Measurements from ENCODE around the gene FASTKD3. TPM values are rescaled to one million over a fixed set of nuclear protein-coding genes. Genes with fewer than 3 reads are reported as not detected.
A peak's percentile ranks its signal among the peaks of the same experiment; 100 is the strongest.
"Not testable (repeated sequence)": the region's sequence is repeated elsewhere in the genome, so short reads cannot be mapped to it uniquely, and the experiment has no call there.

The FASTKD3 gene, protein sequence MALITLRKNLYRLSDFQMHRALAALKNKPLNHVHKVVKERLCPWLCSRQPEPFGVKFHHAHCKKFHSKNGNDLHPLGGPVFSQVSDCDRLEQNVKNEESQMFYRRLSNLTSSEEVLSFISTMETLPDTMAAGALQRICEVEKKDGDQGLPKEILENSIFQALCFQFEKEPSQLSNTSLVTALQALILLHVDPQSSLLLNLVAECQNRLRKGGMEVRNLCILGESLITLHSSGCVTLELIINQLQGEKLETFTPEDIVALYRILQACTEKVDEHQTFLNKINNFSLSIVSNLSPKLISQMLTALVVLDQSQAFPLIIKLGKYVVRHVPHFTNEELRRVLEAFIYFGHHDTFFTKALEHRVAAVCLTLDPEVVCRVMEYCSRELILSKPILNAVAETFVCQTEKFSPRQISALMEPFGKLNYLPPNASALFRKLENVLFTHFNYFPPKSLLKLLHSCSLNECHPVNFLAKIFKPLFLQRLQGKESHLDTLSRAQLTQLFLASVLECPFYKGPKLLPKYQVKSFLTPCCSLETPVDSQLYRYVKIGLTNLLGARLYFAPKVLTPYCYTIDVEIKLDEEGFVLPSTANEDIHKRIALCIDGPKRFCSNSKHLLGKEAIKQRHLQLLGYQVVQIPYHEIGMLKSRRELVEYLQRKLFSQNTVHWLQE
- 10 to 100 TPM in 2 of 4 donors, 1 to 10 TPM in 2; 4.5 to 17.8 (median 10.3) TPM for total RNA-seq

DNA sequence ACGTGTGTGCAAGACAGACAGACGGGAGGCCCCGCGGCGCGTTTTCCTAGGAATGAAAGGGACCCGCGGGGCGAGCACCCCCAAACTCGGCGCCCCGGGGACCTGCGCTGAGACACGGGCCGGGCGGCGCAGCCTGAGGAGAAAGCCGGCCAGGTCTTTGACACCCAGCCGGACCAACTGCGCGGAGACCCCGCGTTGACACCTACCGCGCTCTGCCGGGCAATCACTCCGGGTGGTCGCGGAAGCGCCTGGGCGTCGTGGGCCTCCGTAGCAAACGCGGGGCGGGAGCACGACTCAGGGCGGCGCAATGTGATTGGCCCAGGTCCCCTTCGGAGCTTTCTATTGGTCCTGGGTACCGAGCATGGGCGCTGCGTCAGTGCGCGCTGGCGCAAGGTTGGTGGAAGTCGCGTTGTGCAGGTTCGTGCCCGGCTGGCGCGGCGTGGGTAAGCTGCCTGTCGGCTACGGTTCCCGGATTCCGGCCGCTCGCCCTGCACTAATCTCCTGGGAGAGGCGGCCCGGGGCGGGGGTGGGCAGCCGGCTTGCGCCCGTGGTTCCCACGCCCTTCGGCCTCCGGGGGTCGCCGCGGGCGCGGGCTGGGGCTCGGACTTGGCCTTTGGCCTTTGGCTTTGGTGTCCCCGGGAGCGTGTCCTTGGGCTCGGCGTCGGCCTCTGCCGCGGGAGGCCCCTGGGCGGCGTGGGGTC lies at the start of gene FASTKD3, which contains the start of gene MTRR:
Gene FASTKD3, minus strand, starts transcription at position 259 of the 701 bp plus-strand sequence. CDS start 948 bp downstream, outside the sequence.
Gene MTRR, plus strand, starts transcription at position 376 of the 701 bp plus-strand sequence. CDS start 1,647 bp downstream, outside the sequence.
- ATAC-seq (ENCODE audit: low FRiP score) (peak; percentile 100), DNase-seq (ENCODE audit: low spot score) (peak; percentile 85)
- TF ChIP-seq, protein P1, sequence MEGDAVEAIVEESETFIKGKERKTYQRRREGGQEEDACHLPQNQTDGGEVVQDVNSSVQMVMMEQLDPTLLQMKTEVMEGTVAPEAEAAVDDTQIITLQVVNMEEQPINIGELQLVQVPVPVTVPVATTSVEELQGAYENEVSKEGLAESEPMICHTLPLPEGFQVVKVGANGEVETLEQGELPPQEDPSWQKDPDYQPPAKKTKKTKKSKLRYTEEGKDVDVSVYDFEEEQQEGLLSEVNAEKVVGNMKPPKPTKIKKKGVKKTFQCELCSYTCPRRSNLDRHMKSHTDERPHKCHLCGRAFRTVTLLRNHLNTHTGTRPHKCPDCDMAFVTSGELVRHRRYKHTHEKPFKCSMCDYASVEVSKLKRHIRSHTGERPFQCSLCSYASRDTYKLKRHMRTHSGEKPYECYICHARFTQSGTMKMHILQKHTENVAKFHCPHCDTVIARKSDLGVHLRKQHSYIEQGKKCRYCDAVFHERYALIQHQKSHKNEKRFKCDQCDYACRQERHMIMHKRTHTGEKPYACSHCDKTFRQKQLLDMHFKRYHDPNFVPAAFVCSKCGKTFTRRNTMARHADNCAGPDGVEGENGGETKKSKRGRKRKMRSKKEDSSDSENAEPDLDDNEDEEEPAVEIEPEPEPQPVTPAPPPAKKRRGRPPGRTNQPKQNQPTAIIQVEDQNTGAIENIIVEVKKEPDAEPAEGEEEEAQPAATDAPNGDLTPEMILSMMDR (IDR thresholded peaks at IDR 0.05) = no peak

DNA sequence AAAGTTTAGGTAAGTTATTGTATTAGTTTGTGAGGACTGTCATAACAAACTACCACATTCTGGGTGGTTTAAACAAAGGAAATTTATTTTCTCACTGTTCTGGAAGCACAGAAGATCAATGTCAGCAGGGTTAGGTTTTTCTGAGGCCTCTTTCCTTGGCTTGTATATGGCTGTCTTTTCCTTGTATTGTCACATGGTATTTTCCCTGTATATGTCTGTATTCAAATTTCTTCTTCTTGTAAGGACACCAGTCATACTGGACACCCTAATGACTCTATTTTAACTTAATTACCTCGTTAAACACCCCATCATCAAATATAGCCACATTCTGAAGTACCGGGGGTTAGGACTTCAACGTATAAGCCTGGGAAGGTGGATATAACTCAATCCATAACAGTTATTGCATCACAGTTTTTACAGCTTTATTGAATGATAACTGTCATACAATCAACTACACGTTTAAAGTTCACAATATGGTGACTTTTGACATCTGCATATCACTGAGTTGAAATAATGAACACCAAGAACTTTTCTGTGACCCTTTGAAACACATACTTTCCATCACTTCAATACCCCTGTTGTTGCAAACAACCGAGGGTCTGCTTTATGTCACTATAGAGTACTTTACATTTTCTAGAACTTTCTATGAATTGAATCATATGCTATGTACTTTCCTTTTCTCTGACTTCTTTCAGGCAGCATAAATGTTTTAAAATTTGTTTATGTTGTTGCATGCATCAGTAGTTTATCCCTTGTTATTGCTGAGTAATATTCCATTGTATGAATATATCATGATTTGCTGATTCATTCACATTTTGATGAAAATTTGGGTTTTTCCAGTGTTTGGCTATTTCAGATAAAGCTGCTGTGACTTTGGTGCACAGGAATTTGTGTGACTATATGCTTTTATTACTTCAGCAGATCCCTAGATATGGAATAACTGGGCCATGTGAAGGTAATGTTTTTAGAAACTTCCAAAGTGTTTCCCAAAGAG lies 48.6 kb upstream of the FASTKD3 start:
- DNase-seq (ENCODE audit: low spot score) = no peak
- TF ChIP-seq, protein P1 (IDR thresholded peaks at IDR 0.05) = no peak
- ATAC-seq (ENCODE audit: low FRiP score) = no peak

DNA sequence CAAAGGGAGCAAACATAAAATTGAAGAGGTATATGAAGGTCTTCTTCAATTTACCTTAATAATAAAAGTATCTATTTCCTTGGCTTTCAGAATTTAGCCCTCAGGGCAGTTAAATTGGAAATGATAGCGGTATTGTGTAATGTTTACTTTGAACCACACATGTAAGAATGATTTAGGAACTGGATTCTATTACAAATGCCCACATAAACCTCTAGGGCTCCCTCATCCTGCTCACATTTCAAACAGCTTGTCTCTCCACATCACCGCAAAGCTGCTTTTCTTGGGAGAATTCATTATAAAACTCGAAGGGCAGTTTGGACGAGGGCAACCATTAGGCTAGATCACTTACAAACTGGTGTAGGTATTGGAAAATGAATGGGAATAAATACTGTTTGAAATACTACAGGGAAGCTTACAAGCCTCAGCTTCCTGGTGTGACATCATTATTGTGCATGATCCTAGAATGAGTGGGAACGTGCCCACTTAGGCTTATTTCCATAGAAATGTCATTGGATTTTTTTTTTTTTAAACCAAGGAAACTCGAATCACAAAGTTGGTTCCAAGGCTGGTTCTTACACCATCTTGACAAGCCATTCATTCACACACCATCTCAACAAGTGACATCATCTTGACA lies 47.5 kb upstream of the FASTKD3 start:
- DNase-seq (ENCODE audit: low spot score) (no peak), ATAC-seq (ENCODE audit: low FRiP score) (no peak)
- TF ChIP-seq, protein P1 (IDR thresholded peaks at IDR 0.05) = no peak

DNA sequence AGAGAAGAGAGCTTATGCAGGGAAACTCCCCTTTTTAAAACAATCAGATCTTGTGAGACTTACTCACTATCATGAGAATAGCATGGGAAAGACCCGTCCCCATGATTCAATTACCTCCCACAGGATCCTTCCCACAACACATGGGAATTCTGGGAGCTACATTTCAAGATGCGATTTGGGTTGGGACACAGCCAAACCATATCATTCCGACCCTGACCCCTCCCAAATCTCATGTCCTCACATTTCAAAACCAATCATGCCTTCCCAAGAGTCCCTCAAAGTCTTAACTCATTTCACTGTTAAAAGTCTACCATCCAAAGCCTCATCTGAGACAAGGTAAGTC lies 42.6 kb upstream of the FASTKD3 start:
- not testable (repeated sequence) for ATAC-seq (ENCODE audit: low FRiP score)

DNA sequence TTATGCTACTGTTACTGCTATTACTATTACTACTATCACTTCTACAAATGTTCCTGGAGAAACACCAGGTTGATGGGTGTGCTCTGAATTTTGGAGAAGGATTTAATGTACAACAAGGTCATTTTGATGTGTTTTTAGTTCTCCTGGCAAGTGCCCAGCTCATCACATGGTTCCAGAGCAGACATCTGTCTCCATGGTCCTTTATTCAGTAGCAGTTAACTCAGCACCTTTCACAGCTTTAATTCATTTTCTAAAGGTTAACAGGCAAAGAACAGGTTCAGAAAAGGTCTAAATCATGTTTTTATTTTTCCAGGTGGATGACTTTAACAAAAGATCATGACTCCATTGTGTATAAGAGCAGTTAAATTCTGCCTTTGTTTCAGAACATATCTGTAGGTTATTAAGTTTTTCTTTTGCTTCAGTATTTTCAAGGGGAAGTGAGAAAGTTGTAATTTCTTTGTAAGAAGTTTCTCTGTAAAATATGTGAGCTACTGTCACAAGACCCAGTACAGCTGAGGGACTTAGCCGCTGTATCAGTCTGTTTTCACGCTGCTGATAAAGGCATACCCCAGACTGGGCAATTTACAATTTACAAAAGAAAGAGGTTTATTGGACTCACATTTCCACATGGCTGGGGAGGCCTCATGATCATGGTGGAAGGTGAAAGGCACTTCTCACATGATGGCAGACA lies 42.1 kb upstream of the FASTKD3 start:
- TF ChIP-seq, protein P1 (IDR thresholded peaks at IDR 0.05) = no peak
- ATAC-seq (ENCODE audit: low FRiP score) = no peak
- no peak for DNase-seq (ENCODE audit: low spot score)

More for the DNA sequence above, 42.6 kb upstream of the FASTKD3 start:
- not testable (repeated sequence) for DNase-seq (ENCODE audit: low spot score)

DNA sequence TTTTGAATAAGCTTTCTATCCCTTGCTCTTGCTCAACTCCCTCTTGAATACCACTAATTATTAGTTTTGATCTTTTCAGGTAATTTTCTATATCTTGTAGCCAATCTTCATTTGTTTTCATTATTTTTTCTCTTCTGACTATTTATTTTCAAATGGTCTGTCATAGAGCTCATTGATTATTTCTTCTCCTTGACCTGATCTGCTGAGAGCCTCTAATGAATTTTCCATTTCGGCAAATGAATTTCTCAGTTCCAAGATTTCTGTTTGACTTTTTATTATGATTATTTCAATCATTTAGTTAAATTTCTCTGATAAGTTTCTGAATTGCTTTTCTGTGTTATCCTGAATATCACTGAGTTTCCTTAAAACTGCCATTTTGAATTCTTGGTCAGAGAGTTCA lies 39.5 kb upstream of the FASTKD3 start:
- TF ChIP-seq, protein P1 (IDR thresholded peaks at IDR 0.05) = no peak
- no peak for ATAC-seq (ENCODE audit: low FRiP score)

More for the DNA sequence above, 39.5 kb upstream of the FASTKD3 start:
- no peak for DNase-seq (ENCODE audit: low spot score)

Measured in omental fat pad (tissue), 4 donors.